ENCODE data around the gene SHC2. TPM values are rescaled to one million over a fixed set of nuclear protein-coding genes. Genes with fewer than 3 reads are reported as not detected.
"Not testable (repeated sequence)": the region's sequence is repeated elsewhere in the genome, so short reads cannot be mapped to it uniquely, and the experiment has no call there.

Gene SHC2
- total RNA-seq, 1 donor from 2014 or later, result 4.4 TPM

DNA sequence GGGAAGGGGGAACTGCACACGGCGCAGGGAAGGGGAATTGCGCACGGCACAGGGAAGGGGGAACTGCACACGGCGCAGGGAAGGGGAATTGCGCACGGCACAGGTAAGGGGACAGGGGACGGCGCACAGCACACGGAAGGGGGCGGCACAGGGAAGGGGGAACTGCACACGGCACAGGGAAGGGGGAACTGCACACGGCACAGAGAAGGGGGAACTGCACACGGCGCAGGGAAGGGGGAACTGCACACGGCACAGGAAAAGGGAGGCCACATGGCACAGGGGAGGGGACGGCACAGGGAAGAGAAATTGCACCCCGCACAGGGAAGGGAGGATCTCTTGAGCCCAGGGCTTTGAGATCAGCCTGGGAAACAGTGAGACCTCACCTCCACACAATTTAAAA, 33.2 kb downstream of the SHC2 start:
- not testable (repeated sequence) for DNase-seq (ENCODE audit: low read depth)

DNA sequence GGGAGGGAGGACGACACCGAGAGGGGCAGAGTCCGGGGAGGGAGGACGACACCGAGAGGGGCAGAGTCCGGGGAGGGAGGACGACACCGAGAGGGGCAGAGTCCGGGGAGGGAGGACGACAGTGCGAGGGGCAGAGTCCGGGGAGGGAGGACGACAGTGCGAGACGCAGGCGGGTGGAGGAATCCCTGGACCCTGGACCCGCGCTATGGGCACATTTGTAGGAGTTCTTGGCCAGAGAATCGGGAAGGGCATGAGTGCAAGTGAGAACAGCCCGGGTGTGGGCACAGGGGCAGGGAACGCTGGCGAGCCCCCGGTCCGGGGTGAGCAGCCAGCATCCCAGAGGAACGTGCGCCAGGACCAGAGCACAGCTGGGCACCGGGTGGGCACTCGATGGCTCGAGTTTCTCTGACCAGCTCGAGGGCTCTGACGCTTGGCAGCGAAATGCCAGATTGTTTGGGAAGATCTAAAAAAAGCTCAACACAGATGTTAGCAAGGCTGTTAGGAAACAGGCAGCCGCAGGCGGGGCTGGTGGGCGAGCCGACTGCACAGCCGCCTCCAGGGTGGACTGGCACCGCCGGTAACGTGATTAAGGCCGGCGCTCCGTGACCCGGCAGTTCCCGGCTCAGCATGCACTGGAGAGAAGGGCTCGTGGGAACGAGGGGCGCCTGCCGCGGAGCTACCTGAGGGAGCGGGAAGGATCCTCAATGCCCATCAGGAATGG, 33.9 kb downstream of the SHC2 start:
- peak; percentile 72 for DNase-seq (ENCODE audit: low read depth)

DNA sequence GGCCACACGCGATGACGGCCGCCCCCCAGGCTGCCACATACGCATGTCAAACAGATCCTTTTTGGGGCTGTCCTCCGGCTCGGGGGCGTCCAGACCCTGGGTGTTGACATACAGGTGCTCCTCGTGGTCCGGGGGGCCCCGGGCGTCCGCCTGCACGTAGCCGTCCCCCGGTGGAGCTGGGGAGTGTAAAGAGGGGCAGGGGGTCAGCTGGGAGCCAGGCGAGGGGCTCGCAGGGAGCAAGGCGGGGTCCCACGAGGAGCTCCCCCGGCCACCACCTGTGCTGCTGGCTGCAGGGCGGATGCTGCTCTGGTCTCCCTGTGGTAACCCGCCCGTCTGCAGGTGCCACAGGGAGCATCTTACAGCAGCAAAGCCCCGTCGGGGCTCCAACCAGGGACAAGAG, 35.8 kb downstream of the SHC2 start:
- DNase-seq (ENCODE audit: low read depth), result no peak

DNA sequence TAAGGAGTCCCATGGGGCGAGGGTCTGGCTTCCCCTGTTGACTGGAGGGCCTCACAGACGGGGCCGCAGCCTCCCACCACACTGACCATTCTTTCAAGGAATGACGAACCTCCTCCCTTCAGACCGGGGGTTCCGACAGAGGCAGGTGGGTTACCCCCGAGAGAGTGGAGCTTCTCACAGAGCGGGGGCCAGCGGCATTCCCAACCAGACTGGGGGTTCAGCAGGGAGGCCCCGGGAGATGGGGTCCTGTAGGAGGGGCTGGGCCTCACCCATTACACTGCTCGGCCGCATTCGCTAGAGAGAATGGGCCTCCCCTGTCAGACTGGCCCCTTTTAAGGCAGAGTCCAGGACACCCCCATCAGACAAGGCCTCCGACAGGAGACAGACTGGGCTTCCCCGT, 36.3 kb downstream of the SHC2 start:
- no peak for DNase-seq (ENCODE audit: low read depth)

DNA sequence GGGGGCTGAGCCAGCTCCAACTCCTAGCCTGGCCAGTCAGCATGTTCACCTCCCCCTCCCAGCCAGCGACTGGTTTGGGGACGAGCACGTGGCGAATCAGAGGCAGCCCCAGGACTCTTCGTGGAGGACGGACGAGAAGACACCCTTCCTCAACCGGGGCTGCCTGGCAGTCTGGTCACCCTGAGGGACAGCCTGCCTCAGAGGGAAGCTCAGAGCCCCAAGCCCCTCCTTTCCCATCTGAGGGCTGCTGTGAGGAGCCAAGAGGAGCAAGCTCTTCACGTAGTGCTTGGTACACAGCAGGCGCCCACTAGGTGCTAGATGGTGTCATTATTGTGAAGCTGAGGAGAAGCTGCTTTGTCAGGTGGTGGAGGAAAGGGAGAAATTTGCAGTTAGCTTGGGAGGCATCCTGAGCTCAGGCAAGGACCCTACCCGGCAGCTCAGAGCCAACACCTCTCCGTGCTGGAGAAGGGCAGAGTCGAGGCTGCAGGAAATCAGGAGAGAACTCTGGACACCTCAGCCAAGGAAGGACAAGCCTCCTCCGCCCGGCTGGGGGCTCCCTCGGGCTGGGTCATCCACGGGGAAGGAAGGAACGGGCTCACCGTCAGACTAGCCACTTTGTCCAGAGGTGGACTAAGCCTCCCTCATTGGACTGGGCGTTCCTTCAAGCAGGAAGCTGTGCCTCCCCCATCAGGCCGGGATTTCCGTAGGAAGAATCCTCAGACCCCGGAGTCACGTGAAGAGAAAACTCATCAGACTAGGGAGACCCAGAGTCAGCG, 37.0 kb downstream of the SHC2 start:
- DNase-seq (ENCODE audit: low read depth), result no peak

DNA sequence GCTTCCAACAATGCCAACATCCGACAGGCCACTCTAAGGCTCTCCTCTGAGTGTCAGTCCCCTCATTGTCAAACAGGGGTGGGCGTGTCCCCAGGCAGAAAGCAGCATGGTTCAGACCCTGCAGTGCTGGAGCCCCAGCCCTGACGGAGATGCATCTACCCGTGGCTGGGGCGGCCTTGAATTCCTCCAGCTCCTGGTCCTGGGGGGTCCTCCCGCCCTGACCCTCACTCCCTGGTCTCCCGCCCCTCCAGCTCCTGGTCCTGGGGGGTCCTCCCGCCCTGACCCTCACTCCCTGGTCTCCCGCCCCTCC, 38.0 kb downstream of the SHC2 start:
- not testable (repeated sequence) for DNase-seq (ENCODE audit: low read depth)

DNA sequence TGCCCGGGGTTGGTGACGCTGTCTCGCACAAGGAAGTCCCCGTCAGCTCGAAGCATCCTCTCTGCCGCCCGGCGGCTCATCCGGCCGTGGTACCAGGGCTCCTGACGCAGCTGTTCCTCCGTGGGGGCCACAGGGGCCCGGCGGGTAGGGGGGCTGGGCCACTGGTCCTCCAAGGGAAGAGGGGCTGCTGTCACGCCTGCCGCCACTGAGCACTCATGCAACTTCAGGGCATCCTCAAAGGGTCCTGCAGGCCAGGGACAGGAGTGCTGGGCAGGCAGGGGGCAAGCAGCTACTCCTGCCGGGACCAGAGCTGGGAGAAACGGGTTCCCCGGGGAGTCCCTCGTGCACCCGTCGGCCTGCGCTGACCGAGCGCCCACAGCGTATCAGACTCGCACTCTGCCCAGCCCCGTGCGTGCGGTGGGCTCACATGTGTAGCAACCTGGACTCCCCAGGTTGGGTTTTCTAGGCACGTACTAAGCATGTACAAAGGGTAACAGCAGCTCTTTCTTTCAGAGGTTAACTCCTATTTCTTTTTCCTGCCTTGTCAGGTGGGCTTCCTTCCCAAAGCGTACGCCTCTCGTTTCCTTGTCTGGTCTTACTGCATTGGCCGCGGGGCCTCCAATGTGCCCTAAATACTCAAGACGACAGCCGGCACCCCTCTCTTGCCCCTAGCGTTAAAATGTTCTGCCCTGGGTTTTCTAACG, 38.5 kb downstream of the SHC2 start:
- no peak for DNase-seq (ENCODE audit: low read depth)

DNA sequence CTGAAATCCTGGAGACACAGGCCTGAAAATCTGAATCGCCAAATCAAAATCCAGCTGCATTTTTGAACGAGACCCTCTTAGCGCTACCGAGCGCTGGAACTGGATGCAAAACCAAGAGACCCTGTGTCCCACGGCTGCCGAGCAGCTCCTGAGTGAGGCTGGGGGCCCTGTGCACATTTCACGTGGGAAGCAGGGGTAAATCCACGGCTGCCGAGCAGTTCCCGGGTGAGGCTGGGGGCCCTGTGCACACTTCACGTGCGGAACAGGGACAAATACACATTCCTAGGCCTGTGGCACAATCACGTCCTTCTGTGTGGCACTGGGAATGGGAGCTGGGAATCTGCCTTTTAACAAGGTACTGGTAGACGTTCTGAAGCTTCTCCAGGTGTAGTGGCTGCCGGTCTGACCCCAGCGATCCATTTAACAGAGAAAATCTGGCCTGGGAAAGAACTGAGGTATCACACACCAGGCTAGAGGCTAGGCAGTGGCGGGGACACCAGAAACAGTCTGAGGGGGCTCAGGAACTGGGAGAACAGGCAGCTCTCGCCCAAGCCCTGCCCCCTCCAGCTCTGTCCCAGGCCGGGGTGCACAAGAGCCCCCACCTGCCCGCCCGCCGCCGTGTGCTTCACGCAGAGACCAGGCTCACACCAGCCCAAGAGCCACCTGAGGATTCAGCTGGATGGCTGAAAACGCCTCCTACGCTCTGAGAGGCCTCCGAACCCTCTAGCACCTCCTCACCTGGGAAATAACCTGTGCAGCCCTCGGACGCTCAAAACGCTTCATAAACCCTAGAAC, 40.9 kb downstream of the SHC2 start:
- DNase-seq (ENCODE audit: low read depth), result no peak

DNA sequence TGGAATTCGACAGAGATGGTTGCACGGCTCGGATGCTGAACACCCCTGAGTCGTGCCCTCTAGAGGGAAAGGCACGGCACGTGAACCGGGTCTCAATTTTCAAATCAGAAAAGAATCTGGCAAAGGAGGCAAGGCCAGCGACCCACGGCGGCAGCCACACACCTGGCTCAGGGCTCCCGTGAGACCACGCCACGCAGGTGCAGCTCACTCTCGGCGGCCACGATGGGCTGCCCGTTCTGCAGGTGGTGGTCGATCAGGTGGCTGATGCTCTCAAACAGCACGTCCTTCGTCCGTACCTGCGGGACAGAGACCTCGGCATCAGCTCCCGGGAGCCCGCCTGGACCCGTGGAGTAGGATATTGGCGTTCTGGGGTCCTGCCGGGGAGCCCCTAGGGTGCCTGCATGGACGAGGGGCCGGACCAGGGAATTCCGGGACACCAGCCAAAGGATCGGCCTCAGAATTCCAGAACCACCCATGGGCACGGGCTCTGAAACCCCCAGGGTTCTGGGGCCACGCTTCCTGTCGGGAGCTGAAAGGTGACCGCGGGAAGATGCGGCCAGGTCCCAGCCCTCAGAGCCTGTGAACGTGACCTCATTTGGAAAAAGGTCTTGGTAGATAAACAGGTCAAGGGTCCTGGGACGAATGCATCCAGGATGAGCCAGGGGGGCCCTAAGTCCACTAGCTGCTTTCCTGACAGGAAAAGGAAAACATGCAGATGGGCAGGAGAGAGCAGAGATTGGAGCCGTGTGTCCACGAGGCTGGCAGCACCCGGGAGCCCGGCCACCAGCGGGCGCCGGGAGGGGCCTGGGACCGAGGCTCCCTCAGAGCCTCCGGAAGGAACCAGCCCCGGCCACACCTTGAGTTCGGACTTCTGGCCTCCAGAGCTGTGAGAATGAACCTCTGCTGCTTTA, 41.8 kb downstream of the SHC2 start:
- no peak for DNase-seq (ENCODE audit: low read depth)

DNA sequence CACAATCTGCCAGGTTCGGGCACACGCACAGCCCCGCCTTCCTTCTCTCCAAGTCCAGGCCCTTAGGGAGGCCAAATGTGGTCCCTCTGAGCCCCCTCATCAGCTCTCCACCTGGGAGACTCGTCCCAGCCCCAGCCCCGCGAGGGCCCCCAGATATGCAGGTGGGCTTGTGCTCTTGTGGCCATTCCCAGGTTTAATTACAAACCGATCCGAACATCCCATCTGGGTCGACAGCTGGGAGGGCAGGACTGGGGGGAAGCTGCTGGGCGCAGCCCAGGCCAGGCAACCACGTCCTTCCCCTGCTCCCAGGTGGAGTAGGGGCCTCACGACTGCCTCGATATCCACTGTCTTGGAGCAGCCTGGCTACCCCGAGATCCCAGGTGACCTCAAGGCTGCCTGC, 44.4 kb downstream of the SHC2 start:
- DNase-seq (ENCODE audit: low read depth), result no peak

DNA sequence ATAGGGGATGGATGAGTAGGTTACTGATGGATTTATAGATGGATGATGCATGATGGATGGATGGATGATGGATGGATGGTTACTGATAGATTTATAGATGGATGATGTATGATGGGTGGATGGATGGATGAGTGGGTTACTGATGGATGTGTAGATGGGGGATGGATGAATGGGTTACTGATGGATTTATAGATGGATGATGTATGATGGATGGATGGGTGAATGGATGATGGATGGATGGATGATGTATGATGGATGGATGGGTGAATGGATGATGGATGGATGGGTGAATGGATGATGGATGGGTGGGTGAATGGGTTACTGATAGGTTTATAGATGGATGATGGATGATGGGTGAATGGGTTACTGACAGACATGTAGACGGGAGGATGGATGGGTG, 45.5 kb downstream of the SHC2 start:
- no peak for DNase-seq (ENCODE audit: low read depth)

DNA sequence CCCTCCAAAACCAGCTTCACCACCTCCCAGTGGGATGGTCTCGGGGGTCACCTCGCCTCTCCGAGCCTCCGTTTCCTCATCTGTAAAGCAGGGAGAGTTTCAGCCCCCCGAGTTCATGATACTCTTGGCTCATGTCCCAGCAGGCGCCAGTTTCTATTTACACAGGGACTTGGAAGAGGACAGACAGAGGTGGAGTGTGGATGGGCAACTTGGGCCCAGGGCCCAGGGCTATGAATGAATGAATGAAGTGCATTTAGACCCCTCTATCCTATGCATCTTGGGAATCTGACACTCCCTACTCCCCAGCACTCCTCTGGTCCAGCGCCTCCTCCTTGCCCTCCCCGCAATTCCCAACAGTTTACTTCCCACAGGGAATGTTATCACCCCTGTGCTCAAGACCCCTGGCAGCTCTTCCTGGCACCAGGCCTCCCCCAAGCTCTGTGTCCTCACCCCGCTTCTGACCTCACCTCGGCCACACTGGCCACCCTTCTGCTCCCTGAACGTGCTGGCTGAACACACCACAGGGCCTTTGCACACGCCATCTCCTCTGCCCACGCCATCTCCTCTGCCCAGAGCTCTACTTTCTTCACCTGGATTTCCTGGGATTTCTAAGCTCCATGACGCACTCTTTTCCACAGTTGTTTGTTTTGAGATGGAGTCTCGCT, 46.9 kb downstream of the SHC2 start:
- DNase-seq (ENCODE audit: low read depth), result no peak

DNA sequence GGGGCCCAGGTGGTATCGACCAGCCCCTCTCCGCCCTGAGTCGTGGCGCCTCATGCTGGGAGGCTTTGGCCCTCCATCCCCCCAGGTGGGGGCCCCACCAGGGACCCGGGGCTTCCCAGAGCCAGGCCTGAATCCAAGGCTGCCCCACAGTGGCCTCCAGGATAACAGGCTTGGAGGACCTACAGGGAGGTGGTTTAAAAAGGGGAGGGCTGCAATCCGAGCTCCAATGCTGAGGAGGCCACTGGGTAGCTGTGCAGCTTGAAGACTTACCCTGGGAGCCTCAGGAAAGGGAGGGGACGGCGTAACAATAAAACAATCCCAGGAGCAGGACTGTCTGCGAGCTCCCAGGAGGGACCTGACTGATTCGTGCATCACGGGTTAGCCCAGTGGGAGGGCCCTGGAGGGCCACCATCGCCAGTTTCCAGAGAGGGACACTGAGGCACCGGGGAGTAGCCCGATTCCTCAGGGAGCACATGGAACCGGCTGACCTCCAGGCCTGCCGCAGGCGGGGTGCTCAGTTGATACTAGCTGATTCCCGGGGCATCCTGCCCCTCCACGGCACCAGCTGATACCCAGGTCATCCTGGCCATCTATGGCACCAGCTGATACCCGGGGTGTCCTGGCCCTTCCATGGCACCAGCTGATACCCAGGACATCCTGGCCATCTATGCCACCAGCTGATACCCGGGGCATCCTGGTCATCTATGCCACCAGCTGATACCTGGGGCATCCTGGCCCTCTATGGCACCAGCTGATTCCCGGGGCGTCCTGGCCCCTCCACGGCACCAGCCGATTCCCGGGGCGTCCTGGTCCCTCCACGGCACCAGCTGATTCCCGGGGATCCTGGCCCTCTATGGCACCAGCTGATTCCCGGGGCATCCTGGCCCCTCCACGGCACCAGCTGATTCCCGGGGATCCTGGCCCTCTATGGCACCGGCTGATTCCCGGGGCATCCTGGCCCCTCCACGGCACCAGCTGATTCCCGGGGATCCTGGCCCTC, 48.2 kb downstream of the SHC2 start:
- no peak for DNase-seq (ENCODE audit: low read depth)

DNA sequence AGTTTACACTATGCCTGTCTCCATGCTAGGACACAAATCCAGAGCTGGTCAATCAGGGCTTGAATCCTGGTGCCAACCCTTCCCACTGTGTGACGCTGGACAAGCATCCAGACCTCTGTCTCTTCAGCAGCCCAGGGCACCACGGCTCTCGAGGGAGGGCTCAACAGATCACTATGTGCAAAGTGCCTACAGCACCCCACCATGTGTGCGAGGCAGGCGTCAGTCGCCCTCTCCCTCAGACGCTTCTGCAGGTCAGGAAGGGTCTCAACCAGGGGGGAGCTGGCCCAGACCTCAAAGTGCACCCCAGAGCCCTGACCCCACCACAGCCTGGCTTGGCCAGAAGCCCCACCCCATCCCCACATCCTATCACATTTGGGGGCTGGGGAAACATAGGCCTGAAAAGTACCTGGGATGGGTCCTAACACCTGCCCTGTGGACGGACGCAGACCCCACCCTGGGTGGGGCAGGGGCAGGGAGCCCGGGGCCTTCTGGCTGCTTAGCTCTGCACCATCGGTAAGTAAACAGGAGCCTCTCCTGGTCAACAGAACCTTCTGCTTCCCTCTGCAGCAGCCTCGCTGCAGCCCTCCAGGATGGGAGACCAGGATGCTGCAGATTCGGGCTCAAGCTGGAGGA, 49.0 kb downstream of the SHC2 start:
- no peak for DNase-seq (ENCODE audit: low read depth)

DNA sequence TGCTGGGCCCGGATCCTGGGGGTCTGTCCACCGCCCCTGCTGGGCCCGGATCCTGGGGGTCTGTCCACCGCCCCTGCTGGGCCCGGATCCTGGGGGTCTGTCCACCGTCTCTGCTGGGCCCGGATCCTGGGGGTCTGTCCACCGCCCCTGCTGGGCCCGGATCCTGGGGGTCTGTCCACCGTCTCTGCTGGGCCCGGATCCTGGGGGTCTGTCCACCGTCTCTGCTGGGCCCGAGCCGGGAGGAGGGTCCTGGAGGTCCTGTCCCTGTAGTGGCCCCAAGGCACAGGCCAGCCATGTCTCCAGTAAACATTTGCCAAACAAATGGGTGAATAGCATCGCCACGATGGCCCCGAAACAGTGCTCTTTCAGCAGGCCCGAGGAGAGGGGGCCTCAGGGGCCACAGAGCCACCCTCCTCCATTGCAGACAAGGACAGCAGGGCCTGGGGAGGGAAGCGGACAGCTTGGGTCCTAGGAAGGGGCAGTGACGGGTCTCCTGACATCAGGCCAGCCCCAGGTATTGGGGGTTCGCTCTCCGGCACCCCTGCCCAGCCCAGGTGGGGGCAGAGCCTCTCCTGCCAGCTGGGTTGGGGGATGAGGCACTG, 49.6 kb downstream of the SHC2 start:
- not testable (repeated sequence) for DNase-seq (ENCODE audit: low read depth)

DNA sequence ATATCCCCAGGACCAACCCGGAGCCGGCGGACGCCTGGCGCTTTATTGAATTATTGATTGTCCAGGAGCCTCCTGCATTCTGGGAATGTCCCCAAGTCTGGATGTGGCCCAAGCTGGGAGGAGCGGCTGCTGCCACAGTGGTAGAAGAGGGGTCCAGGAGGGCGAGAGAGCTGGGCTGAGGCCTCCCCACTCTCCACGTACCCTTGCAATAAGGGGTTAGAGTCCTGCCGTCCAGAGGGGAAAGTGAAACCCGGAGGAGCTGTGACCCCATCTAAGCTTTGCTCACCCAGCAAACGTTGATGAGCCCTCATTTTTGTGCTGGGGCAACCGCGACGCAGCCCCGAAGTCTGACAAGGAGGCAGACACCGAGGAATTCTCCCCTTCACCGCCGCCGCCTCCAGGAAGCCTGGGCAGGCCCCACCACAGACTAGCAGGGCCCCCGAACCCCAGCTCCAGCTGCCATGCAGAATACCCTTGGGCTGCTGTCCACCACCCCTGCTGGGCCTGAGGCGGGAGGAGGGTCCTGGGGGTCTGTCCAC, 50.5 kb downstream of the SHC2 start:
- no peak for DNase-seq (ENCODE audit: low read depth)

DNA sequence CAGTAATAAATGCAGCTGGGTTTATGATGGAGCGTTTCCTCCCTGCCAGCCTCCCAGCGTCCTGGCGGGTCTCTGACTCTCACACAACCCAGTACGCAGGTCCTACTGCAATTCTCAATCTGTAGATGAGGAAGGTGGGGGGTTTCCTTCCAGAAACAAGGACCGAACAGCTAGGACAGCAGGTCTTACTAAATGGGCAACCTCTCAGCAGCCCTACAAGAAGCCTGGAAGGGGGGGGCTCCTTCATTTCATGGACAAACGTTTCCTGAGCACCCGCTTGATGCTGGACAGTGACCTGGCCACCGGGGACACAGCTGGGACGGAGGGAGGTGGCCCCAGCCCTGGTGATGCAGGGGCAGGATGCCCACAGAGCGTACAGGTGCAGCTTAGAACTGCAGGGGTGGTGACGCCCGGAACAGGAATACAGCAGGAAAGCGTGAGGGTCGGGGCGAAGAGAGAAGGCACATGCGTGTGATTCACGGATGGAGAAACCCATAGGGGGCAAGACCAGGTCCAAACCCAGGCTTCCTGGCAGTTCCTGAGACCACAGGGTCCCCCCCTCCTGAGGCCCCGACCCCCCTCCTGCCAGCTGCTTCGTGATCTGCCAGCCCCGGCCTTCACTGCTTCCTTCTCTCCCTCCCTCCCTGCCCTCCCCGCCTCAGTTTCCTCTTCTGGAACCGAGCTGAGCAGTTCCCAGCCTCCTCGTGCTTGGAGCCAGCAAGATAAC, 51.2 kb downstream of the SHC2 start:
- no peak for DNase-seq (ENCODE audit: low read depth)
